ENCODE measurements around the gene MYL6B.

- TF ChIP-seq EZH2phosphoT487 (IDR thresholded peaks at IDR 0.05; ENCODE audit: borderline replicate concordance, low read length), result no peak
- TF ChIP-seq CTCF (conservative IDR thresholded peaks at IDR 0.05; ENCODE audit: low read depth, low read length), result no peak
- no peak for TF ChIP-seq EZH2 (IDR thresholded peaks at IDR 0.05; ENCODE audit: low read length, unreplicated experiment)
Observed at GRCh38 chr12:56204275-56204674, 51.9 kb downstream of the MYL6B start.
